GM23338 (cell line): ENCODE measurements around the gene NFIB. TPM values are rescaled to one million over a fixed set of nuclear protein-coding genes. Genes with fewer than 3 reads are reported as not detected.

Source experiments
- ATAC-seq: fragments of 200-7000 bp; cut with Tn5 transposase; 3 replicates; pipeline ENCODE4 v1.9.1; 2020
- DNase-seq: peaks from one replicate; pipeline ENCODE4 v3.0.0-alpha.2; 2015; ENCODE audit warnings: low spot score
- H2AFZ ChIP-seq: fragments of 200-600 bp; sonication (generic); 2 replicates; pipeline ENCODE4 v1.8.0; 2016; ENCODE audit warnings: antibody characterized with exemption, mild to moderate bottlenecking, moderate library complexity
- H3F3A ChIP-seq: fragments of 200-600 bp; sonication (generic); replicated peaks from 2 replicates; pipeline ENCODE4 v1.8.0; 2017; ENCODE audit warnings: antibody characterized with exemption, mixed run types, low read depth
- H3K27ac ChIP-seq: fragments of 200-600 bp; sonication (generic); 2 replicates; pipeline ENCODE4 v1.6.1; 2016; ENCODE audit warnings: low read depth
- H3K27me3 ChIP-seq: fragments of 200-600 bp; sonication (generic); 2 replicates; pipeline ENCODE4 v1.8.0; 2016; ENCODE audit warnings: mild to moderate bottlenecking, mixed run types, moderate library complexity; ENCODE audit not compliant: insufficient read depth
- H3K36me3 ChIP-seq: fragments of 200-600 bp; sonication (generic); 2 replicates; pipeline ENCODE4 v1.8.0; 2016; ENCODE audit warnings: mild to moderate bottlenecking; ENCODE audit not compliant: insufficient read depth
- H3K4me1 ChIP-seq: fragments of 200-600 bp; sonication (generic); 2 replicates; pipeline ENCODE4 v1.8.0; 2016; ENCODE audit warnings: mild to moderate bottlenecking, moderate library complexity; ENCODE audit not compliant: insufficient read depth
- H3K4me2 ChIP-seq: fragments of 200-600 bp; sonication (generic); 2 replicates; pipeline ENCODE4 v1.7.1; 2017; ENCODE audit warnings: mixed run types
- H3K4me3 ChIP-seq: fragments of 200-600 bp; sonication (generic); 2 replicates; pipeline ENCODE4 v1.6.1; 2016; ENCODE audit warnings: mixed run types
- H3K79me2 ChIP-seq: fragments of 200-600 bp; sonication (generic); replicated peaks from 2 replicates; pipeline ENCODE4 v1.8.0; 2017; ENCODE audit warnings: mild to moderate bottlenecking; ENCODE audit not compliant: insufficient read depth
- H3K9me2 ChIP-seq: fragments of 200-600 bp; sonication (generic); 2 replicates; pipeline ENCODE4 v1.8.0; 2017; ENCODE audit not compliant: insufficient read depth
- H4K20me1 ChIP-seq: fragments of 200-600 bp; sonication (generic); replicated peaks from 2 replicates; pipeline ENCODE4 v1.8.0; 2017; ENCODE audit warnings: mild to moderate bottlenecking; ENCODE audit not compliant: insufficient read depth
- H3K27ac Mint-ChIP-seq: 2 replicates; pipeline ENCODE4 v1.8.0; 2020; ENCODE audit warnings: inconsistent platforms, mild to moderate bottlenecking, moderate library complexity, mixed read lengths
- H3K27me3 Mint-ChIP-seq: 3 replicates; pipeline ENCODE4 v1.8.0; 2022; ENCODE audit warnings: low read depth, mild to moderate bottlenecking, moderate library complexity, mixed read lengths, inconsistent platforms; ENCODE audit not compliant: insufficient read depth, poor library complexity
- H3K36me3 Mint-ChIP-seq: 3 replicates; pipeline ENCODE4 v1.8.0; 2021; ENCODE audit warnings: low read depth, mild to moderate bottlenecking, inconsistent platforms, moderate library complexity, mixed read lengths
- H3K4me1 Mint-ChIP-seq: 3 replicates; pipeline ENCODE4 v1.8.0; 2020; ENCODE audit warnings: mild to moderate bottlenecking, inconsistent platforms, mixed read lengths
- H3K4me3 Mint-ChIP-seq: 3 replicates; pipeline ENCODE4 v1.8.0; 2021; ENCODE audit warnings: moderate library complexity, mild to moderate bottlenecking, inconsistent platforms, mixed read lengths
- H3K9me3 Mint-ChIP-seq: 3 replicates; pipeline ENCODE4 v1.8.0; 2020; ENCODE audit warnings: moderate library complexity, mild to moderate bottlenecking, inconsistent platforms, mixed read lengths
- CREB1 ChIP-seq: fragments of 250-450 bp; sonication (Bioruptor Pico); IDR thresholded peaks from 2 replicates; pipeline ENCODE4 v1.5.0; 2020; ENCODE audit warnings: low read depth, mild to moderate bottlenecking, moderate library complexity
- CTCF ChIP-seq, 2 experiments: fragments of 200-600 bp in 1 of 2; sonication (generic) in 1 of 2; conservative IDR thresholded peaks; 2 replicates each; pipeline versions ENCODE4 v1.5.1 to v1.6.1; 2016 to 2017; ENCODE audit warnings: antibody characterized with exemption in 2 of 2, low read depth in 2 of 2, mild to moderate bottlenecking in 2 of 2, moderate library complexity in 1 of 2
- ETS1 ChIP-seq: IDR thresholded peaks from 2 replicates; pipeline ENCODE4 v1.6.1; 2016; ENCODE audit warnings: antibody characterized with exemption
- EZH2 ChIP-seq: fragments of 200-600 bp; sonication (generic); IDR thresholded peaks from one replicate; pipeline ENCODE4 v1.8.0; 2017; ENCODE audit warnings: antibody characterized with exemption, mild to moderate bottlenecking, low read depth; ENCODE audit not compliant: unreplicated experiment
- EZH2phosphoT487 ChIP-seq: fragments of 200-600 bp; sonication (generic); IDR thresholded peaks from one replicate; pipeline ENCODE4 v1.8.1; 2018; ENCODE audit warnings: antibody characterized with exemption; ENCODE audit not compliant: unreplicated experiment
- JUNB ChIP-seq: IDR thresholded peaks from one replicate; pipeline ENCODE4 v1.6.1; 2016; ENCODE audit warnings: antibody characterized with exemption; ENCODE audit not compliant: unreplicated experiment
- REST ChIP-seq: IDR thresholded peaks from one replicate; pipeline ENCODE4 v1.6.1; 2018; ENCODE audit warnings: antibody characterized with exemption; ENCODE audit not compliant: unreplicated experiment
- STAT1 ChIP-seq: IDR thresholded peaks from one replicate; pipeline ENCODE4 v1.6.1; 2016; ENCODE audit warnings: antibody characterized with exemption; ENCODE audit not compliant: unreplicated experiment
- ZNF114 ChIP-seq: fragments of 250-450 bp; sonication (Bioruptor Pico); IDR thresholded peaks from 2 replicates; pipeline ENCODE4 v1.5.0; 2020; ENCODE audit warnings: mild to moderate bottlenecking, moderate library complexity
- ZNF331 ChIP-seq: fragments of 250-450 bp; sonication (Bioruptor Pico); IDR thresholded peaks from 2 replicates; pipeline ENCODE4 v1.5.0; 2020; ENCODE audit warnings: low read depth, mild to moderate bottlenecking, moderate library complexity
- ZNF462 ChIP-seq: fragments of 250-450 bp; sonication (Bioruptor Pico); IDR thresholded peaks from 2 replicates; pipeline ENCODE4 v1.5.0; 2020; ENCODE audit warnings: mild to moderate bottlenecking, moderate library complexity
- polyA plus RNA-seq: library from polyadenylated mRNA; unstranded; fragments of >200 nt; fragmentation: Nextera tagmentation; extraction: Ambion mirVana; gene quantifications from 2 replicates; pipeline ENCODE4 v1.2.1, GENCODE V29; 2016
- total RNA-seq: library from RNA; depleted of rRNA; stranded (reverse); fragments of >200 nt; shearing (Covaris generic); gene quantifications from 2 replicates; pipeline ENCODE4 v1.2.3, GENCODE V29; 2014

The NFIB gene
- total and polyA plus RNA-seq, 2 experiments from 2014 or later, result 3.9 to 4.7 TPM

GRCh38 chr9:14314424-14314928 is 535 bp upstream of the NFIB start:
- Mint-ChIP-seq H3K9me3 (peaks cover 4% of the 10 kb centered on the region; the same call in 1 of the 3 replicates), H3K4me1 (peaks cover 48% of the 10 kb centered on the region), H3K4me3 (peak overlapping the region; percentile 89), H3K27me3 (peaks cover 49% of the 10 kb centered on the region), H3K36me3 (peaks cover 2% of the 10 kb centered on the region; the same call in 1 of the 3 replicates), H3K27ac (peak overlapping the region; percentile 98)
- H3K4me3 ChIP-seq, result peak overlapping the region; percentile 85
- H3K9me2 ChIP-seq, result no peaks in the 10 kb centered on the region
- TF ChIP-seq EZH2, result no peak
- no peak for TF ChIP-seq ZNF331 (CRISPR knock-in tag)
- TF ChIP-seq ETS1, result no peak
- TF ChIP-seq CREB1, result no peak
- no peak for TF ChIP-seq STAT1
- TF ChIP-seq CTCF (conservative IDR thresholded peaks at IDR 0.05; ENCODE audit: low read depth in 2 of 2), result no peak
- TF ChIP-seq ZNF462 (CRISPR knock-in tag), result no peak
- TF ChIP-seq EZH2phosphoT487, result no peak
- TF ChIP-seq JUNB, result no peak
- no peak for TF ChIP-seq REST
- no peak for TF ChIP-seq ZNF114
- no peaks in the 10 kb centered on the region for H4K20me1 ChIP-seq
- H3F3A ChIP-seq, result peaks cover 10% of the 10 kb centered on the region; the same call in 1 of the 2 replicates
- peak; percentile 85 for DNase-seq
- no peak overlapping the region for H2AFZ ChIP-seq
- peaks cover 39% of the 10 kb centered on the region for H3K4me1 ChIP-seq
- peaks cover 29% of the 10 kb centered on the region for H3K79me2 ChIP-seq
- peaks cover 53% of the 10 kb centered on the region for H3K27me3 ChIP-seq
- peak overlapping the region; percentile 85 for H3K4me2 ChIP-seq
- no peaks in the 10 kb centered on the region for H3K36me3 ChIP-seq
- H3K27ac ChIP-seq, result peak overlapping the region; percentile 83; the same call in 1 of the 2 replicates
- ATAC-seq, result peak; percentile 4
